ENCODE data around the gene PCSK7. TPM values are rescaled to one million over a fixed set of nuclear protein-coding genes. Genes with fewer than 3 reads are reported as not detected.

Gene PCSK7, protein sequence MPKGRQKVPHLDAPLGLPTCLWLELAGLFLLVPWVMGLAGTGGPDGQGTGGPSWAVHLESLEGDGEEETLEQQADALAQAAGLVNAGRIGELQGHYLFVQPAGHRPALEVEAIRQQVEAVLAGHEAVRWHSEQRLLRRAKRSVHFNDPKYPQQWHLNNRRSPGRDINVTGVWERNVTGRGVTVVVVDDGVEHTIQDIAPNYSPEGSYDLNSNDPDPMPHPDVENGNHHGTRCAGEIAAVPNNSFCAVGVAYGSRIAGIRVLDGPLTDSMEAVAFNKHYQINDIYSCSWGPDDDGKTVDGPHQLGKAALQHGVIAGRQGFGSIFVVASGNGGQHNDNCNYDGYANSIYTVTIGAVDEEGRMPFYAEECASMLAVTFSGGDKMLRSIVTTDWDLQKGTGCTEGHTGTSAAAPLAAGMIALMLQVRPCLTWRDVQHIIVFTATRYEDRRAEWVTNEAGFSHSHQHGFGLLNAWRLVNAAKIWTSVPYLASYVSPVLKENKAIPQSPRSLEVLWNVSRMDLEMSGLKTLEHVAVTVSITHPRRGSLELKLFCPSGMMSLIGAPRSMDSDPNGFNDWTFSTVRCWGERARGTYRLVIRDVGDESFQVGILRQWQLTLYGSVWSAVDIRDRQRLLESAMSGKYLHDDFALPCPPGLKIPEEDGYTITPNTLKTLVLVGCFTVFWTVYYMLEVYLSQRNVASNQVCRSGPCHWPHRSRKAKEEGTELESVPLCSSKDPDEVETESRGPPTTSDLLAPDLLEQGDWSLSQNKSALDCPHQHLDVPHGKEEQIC
- 10 to 100 TPM; 25.9 to 86.0 TPM for total RNA-seq

DNA sequence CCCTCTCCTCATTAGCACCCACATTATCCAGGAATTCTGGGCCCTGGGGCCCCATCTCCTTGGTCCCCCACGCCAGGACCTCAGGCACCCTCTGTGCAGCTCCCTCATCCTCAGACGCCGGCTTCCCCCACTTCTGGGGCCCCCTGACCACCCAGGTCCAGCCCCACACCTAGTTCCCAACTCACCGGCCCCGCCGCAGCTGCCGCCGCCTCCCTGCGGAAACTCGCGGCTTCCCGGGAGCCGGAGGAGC, at the start of gene PCSK7:
TSS of gene PCSK7 (minus strand) at position 232 of the 250 bp plus-strand sequence. CDS start 2,229 bp downstream, outside the sequence.
- peak within 1 kb of the TSS; percentile 66 to 95 (median 88) for H3K27ac ChIP-seq
- peak in 3 of 4 donors; percentile 72 to 75 (median 75) for DNase-seq
- 0 to 1% methylated on average over 3 to 13 of the region's 13 CpGs for WGBS, 2 donors
- no peaks in the 10 kb centered on the region for H3K27me3 ChIP-seq
- H3K4me3 ChIP-seq: peak within 1 kb of the TSS; percentile 82 to 96
- no peak for TF ChIP-seq POLR2A (IDR thresholded peaks at IDR 0.05)
- TF ChIP-seq, protein P1, sequence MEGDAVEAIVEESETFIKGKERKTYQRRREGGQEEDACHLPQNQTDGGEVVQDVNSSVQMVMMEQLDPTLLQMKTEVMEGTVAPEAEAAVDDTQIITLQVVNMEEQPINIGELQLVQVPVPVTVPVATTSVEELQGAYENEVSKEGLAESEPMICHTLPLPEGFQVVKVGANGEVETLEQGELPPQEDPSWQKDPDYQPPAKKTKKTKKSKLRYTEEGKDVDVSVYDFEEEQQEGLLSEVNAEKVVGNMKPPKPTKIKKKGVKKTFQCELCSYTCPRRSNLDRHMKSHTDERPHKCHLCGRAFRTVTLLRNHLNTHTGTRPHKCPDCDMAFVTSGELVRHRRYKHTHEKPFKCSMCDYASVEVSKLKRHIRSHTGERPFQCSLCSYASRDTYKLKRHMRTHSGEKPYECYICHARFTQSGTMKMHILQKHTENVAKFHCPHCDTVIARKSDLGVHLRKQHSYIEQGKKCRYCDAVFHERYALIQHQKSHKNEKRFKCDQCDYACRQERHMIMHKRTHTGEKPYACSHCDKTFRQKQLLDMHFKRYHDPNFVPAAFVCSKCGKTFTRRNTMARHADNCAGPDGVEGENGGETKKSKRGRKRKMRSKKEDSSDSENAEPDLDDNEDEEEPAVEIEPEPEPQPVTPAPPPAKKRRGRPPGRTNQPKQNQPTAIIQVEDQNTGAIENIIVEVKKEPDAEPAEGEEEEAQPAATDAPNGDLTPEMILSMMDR (IDR thresholded peaks at IDR 0.05): no peak
- peaks cover 36% of the 10 kb centered on the region for H3K4me1 ChIP-seq
- no peaks in the 10 kb centered on the region for H3K9me3 ChIP-seq
- H3K36me3 ChIP-seq (replicated peaks in 1 of 2; ENCODE audit: insufficient read depth in 1 of 2, low read depth in 2 of 2): peaks cover 0 to 12% of the 10 kb centered on the region in 2 donors
- no peak for ATAC-seq
- intact Hi-C loops (cut with DNase I): no loop called here

DNA sequence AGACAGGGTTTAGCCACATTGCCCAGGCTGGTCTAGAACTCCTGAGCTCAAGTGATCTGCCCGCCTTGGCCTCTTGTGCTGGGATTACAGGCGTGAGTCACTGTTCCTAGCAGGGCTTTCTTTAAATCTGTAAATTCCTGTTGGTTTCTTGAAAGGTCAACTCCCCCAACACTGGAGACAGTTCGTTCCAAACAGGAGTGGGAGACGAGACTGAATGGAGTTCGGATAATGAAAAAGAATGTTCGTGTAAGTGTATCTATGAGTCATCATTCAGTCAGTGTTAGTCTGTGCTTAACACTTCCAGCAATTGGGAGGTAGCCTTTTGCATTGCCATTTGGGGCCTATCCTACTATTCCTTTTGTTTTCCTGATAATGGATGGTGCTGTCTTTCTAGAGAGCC, 49.3 kb upstream of the PCSK7 start:
- no peak for TF ChIP-seq POLR2A (IDR thresholded peaks at IDR 0.05)
- TF ChIP-seq, protein P1 (IDR thresholded peaks at IDR 0.05): no peak
- Histone ChIP-seq H3K4me1 (peaks cover 25% of the 10 kb centered on the region), H3K27me3 (no peaks in the 10 kb centered on the region), H3K4me3 (no peak overlapping the region), H3K27ac (peak overlapping the region in 2 of 4 donors; percentile 8 to 15), H3K36me3 (replicated peaks in 1 of 2; ENCODE audit: insufficient read depth in 1 of 2, low read depth in 2 of 2) (peaks cover 0 to 2% of the 10 kb centered on the region in 2 donors), H3K9me3 (no peaks in the 10 kb centered on the region)
- no peak for DNase-seq
- 82 to 90% methylated on average over 6 of the region's 6 CpGs for WGBS, 2 donors
- intact Hi-C loops (cut with DNase I): no loop called here
- ATAC-seq: no peak

DNA sequence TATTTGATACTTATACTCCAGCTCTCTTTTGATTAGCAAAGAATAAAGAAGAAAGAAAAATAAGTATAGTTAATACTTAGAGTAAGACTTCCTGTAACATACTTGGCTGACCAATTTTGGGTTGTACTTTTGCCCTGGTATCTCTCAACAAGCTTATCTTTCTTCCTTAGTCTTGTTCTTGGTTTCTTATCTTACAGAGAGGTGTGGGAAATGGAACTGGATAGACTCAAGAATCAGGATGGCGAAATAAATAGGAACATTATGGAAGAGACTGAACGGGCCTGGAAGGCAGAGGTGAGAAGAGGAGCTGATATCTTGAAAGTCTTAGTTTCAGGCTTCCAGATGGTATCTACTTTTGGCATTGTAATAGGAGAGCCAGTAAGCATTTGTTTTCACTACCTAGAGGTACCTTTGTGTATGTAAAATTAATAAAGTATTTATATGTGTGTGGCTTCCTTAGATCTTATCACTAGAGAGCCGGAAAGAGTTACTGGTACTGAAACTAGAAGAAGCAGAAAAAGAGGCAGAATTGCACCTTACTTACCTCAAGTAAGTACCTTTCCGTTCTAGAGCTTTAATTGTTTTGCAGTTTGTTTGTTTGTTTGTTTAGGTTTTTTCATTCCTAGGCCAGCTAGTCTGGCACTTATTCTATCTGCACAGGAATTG, 48.0 kb upstream of the PCSK7 start:
- peaks cover 0 to 2% of the 10 kb centered on the region in 2 donors for H3K36me3 ChIP-seq (replicated peaks in 1 of 2; ENCODE audit: insufficient read depth in 1 of 2, low read depth in 2 of 2)
- H3K27ac ChIP-seq: peak overlapping the region in 1 of 4 donors; percentile 44
- 59% methylated on average over 4 of the region's 4 CpGs for WGBS, 2 donors
- peaks cover 17% of the 10 kb centered on the region for H3K4me1 ChIP-seq
- no peak overlapping the region for H3K4me3 ChIP-seq
- H3K9me3 ChIP-seq: no peaks in the 10 kb centered on the region
- TF ChIP-seq POLR2A (IDR thresholded peaks at IDR 0.05): no peak
- TF ChIP-seq, protein P1 (IDR thresholded peaks at IDR 0.05): no peak
- intact Hi-C loops (cut with DNase I): no loop called here
- no peaks in the 10 kb centered on the region for H3K27me3 ChIP-seq
- ATAC-seq: no peak
- DNase-seq: no peak

DNA sequence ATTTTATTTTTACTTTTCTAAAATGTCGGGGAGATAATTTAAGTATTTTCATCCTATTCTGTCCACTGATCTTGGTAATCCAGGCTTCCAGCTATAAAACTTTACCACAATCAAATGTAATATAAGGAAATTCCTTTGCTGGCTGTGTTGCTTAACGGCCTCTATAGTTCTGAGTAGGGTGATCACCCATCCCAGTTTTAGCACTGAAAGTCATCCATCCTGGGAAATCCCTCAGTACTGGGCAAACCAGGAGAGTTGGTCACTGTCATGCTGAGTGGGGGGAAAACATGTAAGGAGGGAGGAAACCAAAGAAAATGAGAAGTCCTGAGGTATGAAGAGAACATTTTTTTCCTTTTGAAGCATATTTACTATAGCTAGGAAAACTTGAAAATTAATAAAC, 46.5 kb upstream of the PCSK7 start:
- DNase-seq: no peak
- intact Hi-C loops (cut with DNase I): no loop called here
- Histone ChIP-seq H3K4me1 (peaks cover 13% of the 10 kb centered on the region), H3K4me3 (no peak overlapping the region), H3K36me3 (replicated peaks in 1 of 2; ENCODE audit: insufficient read depth in 1 of 2, low read depth in 2 of 2) (no peaks in the 10 kb centered on the region), H3K27me3 (no peaks in the 10 kb centered on the region), H3K27ac (no peak overlapping the region), H3K9me3 (no peaks in the 10 kb centered on the region)
- no peak for ATAC-seq
- 84 to 92% methylated on average over 2 of the region's 2 CpGs for WGBS, 2 donors
- TF ChIP-seq, protein P1 (IDR thresholded peaks at IDR 0.05): no peak
- TF ChIP-seq POLR2A (IDR thresholded peaks at IDR 0.05): no peak

Data from body of pancreas (tissue), 4 donors.